ENCODE data around the gene TRNT1.

- TF ChIP-seq EZH2 (IDR thresholded peaks at IDR 0.05; ENCODE audit: insufficient read depth, poor library complexity, severe bottlenecking) = no peak
- no peak for TF ChIP-seq EZH2phosphoT487 (IDR thresholded peaks at IDR 0.05; ENCODE audit: insufficient read depth, low read depth)
Measured at GRCh38 chr3:3101660-3102458, 24.9 kb upstream of the TRNT1 start.

All from GM23248 (cell line).